ENCODE results near the gene RNF2. TPM values are rescaled to one million over a fixed set of nuclear protein-coding genes. Genes with fewer than 3 reads are reported as not detected.

RNF2 gene
- total RNA-seq, 4 donors from 2014 or later: 11.9 to 15.3 (median 13.0) TPM

DNA sequence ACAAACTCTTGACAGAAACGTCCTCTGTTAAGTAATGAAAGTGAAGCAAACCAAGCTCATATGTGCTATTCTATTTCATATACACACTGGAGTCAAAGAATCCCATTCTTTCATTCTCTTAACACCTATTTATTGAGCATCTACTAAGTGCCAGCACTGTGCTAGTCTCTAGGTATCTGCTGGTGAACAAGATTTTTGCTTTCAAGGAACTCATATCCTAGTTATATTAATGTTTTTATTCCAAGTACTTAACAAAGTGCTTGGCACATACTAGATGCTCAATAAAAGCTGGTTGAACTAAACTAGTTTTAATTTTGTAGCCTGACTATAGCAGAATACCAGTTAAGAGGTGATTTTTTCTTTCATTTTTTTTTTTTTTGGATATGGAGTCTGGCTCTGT, 3.6 kb upstream of the RNF2 start:
- WGBS, 2 donors: 26 to 43% methylated on average over 1 of the region's 1 CpG
- TF ChIP-seq POLR2A (IDR thresholded peaks at IDR 0.05): no peak
- TF ChIP-seq, protein P1, sequence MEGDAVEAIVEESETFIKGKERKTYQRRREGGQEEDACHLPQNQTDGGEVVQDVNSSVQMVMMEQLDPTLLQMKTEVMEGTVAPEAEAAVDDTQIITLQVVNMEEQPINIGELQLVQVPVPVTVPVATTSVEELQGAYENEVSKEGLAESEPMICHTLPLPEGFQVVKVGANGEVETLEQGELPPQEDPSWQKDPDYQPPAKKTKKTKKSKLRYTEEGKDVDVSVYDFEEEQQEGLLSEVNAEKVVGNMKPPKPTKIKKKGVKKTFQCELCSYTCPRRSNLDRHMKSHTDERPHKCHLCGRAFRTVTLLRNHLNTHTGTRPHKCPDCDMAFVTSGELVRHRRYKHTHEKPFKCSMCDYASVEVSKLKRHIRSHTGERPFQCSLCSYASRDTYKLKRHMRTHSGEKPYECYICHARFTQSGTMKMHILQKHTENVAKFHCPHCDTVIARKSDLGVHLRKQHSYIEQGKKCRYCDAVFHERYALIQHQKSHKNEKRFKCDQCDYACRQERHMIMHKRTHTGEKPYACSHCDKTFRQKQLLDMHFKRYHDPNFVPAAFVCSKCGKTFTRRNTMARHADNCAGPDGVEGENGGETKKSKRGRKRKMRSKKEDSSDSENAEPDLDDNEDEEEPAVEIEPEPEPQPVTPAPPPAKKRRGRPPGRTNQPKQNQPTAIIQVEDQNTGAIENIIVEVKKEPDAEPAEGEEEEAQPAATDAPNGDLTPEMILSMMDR (IDR thresholded peaks at IDR 0.05): no peak
- intact Hi-C loops (cut with DNase I): no loop called here

DNA sequence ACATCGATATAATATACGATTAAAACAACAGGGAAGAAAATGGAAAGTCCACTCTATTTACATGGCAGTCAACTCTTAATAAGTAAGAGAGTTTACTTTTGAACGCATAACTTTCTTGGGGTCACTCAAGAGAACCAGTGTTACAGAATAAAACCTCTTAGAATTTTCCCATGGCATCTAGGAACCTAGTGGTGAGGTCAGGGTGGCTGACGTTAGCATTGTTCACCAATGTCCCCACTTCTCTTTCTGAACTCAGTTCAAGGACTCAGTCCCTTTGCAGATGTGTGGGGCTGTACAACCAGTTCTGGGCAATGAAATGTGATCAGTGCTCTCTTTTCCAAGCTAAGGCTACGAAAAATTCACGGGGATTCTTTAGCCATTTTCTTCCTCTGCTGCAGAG, 2.6 kb upstream of the RNF2 start:
- intact Hi-C loops (cut with DNase I): no loop called here
- DNase-seq: no peak
- H3K27me3 ChIP-seq: no peaks in the 10 kb centered on the region
- peaks cover 0 to 23% (median 6%) of the 10 kb centered on the region in 3 donors for H3K4me1 ChIP-seq
- H3K27ac ChIP-seq: no peak overlapping the region
- H3K36me3 ChIP-seq: no peaks in the 10 kb centered on the region
- H3K9me3 ChIP-seq: no peaks in the 10 kb centered on the region
- TF ChIP-seq, protein P1 (IDR thresholded peaks at IDR 0.05): no peak
- no peak for TF ChIP-seq POLR2A (IDR thresholded peaks at IDR 0.05)
- no peak overlapping the region for H3K4me3 ChIP-seq
- WGBS, 2 donors: 87 to 93% methylated on average over 6 of the region's 6 CpGs

More for the DNA sequence above, 3.6 kb upstream of the RNF2 start:
- no peak for DNase-seq
- H3K27ac ChIP-seq: no peak overlapping the region
- H3K4me1 ChIP-seq: peaks cover 0 to 13% (median under 1%) of the 10 kb centered on the region in 3 donors
- no peaks in the 10 kb centered on the region for H3K36me3 ChIP-seq
- no peaks in the 10 kb centered on the region for H3K27me3 ChIP-seq
- H3K4me3 ChIP-seq: no peak overlapping the region
- H3K9me3 ChIP-seq: no peaks in the 10 kb centered on the region

DNA sequence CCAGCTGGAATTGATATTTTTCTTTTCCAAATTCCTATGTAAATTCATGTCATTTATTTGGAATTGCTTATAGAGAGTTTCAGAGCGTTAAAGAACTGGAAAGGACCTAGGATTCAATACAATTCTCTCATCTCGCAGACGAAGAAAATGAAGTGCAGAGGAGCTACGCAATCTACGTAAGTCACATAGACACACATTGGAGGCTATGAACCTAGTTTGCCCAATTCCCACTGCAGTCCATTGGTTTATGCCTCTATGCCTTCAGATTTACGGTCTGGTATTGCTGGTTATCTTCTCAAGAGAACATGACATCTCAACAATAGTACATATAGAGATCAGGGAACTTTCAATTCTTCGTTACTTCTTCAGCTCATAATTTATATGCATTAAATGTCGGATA, 971 bp upstream of the RNF2 start:
- Histone ChIP-seq H3K36me3 (no peaks in the 10 kb centered on the region), H3K27me3 (no peaks in the 10 kb centered on the region), H3K9me3 (no peaks in the 10 kb centered on the region), H3K4me1 (peaks cover 0 to 31% (median 9%) of the 10 kb centered on the region in 3 donors), H3K27ac (peak overlapping the region in 3 of 4 donors; percentile 89 to 90 (median 90)), H3K4me3 (peak overlapping the region in 1 of 4 donors; percentile 87)
- WGBS, 2 donors: 84 to 90% methylated on average over 8 of the region's 8 CpGs
- no peak for DNase-seq
- intact Hi-C loops (cut with DNase I): no loop called here
- TF ChIP-seq, protein P1 (IDR thresholded peaks at IDR 0.05): no peak
- no peak for TF ChIP-seq POLR2A (IDR thresholded peaks at IDR 0.05)

DNA sequence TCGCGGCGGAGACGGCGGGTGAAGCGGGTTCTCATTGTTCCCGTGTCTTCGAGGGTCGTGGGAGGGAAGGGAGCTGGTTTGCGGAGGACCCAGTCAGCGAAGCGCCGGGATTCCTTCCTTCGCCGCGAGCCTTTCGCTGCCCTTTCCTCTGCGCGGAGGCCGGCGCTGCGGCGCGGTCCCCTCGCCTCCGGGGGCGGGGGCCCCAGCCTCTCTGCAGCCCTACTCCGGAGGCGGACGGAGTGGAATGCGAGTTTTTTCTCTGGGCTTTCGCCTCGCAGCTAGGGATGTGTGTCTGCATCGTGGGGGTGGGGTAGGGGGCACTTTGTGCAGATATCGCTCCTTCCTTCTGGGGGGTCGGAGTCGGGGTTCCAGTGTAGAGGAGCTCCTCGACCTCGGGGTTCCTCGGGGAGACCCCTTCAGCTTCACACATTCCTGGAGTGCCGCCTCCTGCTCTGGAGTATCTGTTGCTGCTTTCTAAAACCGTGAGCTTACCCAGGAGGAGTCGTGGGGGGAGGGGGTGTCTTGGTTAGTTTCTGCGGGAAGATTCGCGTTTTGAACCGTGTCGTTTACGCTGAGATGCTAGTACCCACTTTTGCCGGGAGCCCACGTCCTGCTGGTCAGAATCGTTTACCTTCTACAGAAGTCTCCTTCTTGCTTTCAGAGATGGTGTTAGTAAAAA, 595 bp downstream of the RNF2 start:
- Histone ChIP-seq H3K27me3 (no peaks in the 10 kb centered on the region), H3K4me3 (peak overlapping the region; percentile 74 to 91 (median 82)), H3K36me3 (no peaks in the 10 kb centered on the region), H3K9me3 (no peaks in the 10 kb centered on the region), H3K4me1 (peaks cover 0 to 39% (median 9%) of the 10 kb centered on the region in 3 donors), H3K27ac (peak overlapping the region; percentile 82 to 90 (median 90))
- TF ChIP-seq, protein P1 (IDR thresholded peaks at IDR 0.05): no peak
- TF ChIP-seq POLR2A (IDR thresholded peaks at IDR 0.05): no peak
- no peak for DNase-seq
- 0% methylated on average over 11 to 17 of the region's 52 CpGs for WGBS, 2 donors
- intact Hi-C loops (cut with DNase I): no loop called here

DNA sequence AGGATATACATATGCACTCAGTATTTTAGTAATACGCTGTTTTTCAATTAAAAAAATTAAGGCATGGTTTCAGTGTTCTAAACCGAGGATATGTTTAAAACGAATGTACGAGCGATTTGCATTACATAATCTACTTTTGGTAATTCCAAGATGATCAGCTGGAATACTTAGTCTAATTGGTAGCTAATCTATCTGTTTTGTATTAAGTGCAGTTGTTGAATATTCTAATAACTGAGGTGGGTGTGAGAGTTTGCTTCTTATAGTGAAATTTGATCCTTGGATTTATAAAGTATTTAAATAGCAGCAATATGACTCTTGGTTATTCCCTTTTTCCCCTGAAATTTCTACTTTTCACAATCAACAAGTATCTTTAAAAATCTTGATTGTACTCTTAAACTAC, 1.3 kb downstream of the RNF2 start:
- Histone ChIP-seq H3K36me3 (no peaks in the 10 kb centered on the region), H3K4me3 (peak overlapping the region; percentile 74 to 91 (median 82)), H3K27me3 (no peaks in the 10 kb centered on the region), H3K4me1 (peaks cover 0 to 45% (median 9%) of the 10 kb centered on the region in 3 donors), H3K27ac (no peak overlapping the region), H3K9me3 (no peaks in the 10 kb centered on the region)
- TF ChIP-seq POLR2A (IDR thresholded peaks at IDR 0.05): no peak
- TF ChIP-seq, protein P1 (IDR thresholded peaks at IDR 0.05): no peak
- 2% methylated on average over 5 of the region's 5 CpGs for WGBS, 2 donors
- intact Hi-C loops (cut with DNase I): no loop called here
- DNase-seq: no peak

Data from esophagus squamous epithelium (tissue), 5 donors.